GM19238 (cell line): ENCODE results near the gene DNAI2.
A peak's percentile ranks its signal among the peaks of the same experiment; 100 is the strongest.

Source experiments
- DNase-seq: peaks from one replicate; pipeline ENCODE4 v3.0.0; 2011; ENCODE audit warnings: low spot score; ENCODE audit not compliant: insufficient read length

Gene DNAI2, protein sequence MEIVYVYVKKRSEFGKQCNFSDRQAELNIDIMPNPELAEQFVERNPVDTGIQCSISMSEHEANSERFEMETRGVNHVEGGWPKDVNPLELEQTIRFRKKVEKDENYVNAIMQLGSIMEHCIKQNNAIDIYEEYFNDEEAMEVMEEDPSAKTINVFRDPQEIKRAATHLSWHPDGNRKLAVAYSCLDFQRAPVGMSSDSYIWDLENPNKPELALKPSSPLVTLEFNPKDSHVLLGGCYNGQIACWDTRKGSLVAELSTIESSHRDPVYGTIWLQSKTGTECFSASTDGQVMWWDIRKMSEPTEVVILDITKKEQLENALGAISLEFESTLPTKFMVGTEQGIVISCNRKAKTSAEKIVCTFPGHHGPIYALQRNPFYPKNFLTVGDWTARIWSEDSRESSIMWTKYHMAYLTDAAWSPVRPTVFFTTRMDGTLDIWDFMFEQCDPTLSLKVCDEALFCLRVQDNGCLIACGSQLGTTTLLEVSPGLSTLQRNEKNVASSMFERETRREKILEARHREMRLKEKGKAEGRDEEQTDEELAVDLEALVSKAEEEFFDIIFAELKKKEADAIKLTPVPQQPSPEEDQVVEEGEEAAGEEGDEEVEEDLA

DNA sequence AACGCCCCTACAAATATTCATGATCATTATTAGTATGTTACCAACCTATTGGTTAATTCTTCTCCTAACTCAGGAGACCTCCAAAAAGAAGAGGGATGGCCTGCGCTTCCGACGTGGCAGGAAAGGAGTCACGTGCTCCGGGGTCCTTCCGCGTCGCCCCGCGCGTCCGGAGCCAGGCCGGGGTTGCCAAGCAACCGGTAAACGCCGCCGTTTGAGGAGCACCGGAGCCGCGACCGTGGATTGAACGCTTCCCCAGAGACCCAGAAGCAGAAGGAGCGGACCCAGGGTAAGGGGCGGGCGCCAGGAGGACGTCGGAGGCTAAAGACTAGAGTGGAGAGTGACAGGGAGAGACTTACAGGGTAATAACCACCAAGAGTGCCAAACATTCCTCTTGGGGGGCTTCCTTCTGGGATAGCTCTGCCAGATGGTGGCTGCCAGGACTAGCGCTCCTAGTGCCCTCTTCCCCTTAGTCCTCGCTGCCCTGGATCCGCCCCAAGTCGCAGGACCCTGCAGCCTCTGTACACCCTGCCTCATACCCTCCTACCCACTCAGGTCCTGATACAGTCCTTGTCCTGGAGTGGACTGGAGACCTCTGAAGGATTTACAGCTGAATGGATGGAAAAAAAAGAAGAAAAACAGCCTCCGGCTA lies at the start of gene DNAI2:
Gene DNAI2 (plus strand): TSS at position 175 of the 649 bp plus-strand sequence. CDS start 7,584 bp downstream, outside the sequence.
- DNase-seq: peak; percentile 35

DNA sequence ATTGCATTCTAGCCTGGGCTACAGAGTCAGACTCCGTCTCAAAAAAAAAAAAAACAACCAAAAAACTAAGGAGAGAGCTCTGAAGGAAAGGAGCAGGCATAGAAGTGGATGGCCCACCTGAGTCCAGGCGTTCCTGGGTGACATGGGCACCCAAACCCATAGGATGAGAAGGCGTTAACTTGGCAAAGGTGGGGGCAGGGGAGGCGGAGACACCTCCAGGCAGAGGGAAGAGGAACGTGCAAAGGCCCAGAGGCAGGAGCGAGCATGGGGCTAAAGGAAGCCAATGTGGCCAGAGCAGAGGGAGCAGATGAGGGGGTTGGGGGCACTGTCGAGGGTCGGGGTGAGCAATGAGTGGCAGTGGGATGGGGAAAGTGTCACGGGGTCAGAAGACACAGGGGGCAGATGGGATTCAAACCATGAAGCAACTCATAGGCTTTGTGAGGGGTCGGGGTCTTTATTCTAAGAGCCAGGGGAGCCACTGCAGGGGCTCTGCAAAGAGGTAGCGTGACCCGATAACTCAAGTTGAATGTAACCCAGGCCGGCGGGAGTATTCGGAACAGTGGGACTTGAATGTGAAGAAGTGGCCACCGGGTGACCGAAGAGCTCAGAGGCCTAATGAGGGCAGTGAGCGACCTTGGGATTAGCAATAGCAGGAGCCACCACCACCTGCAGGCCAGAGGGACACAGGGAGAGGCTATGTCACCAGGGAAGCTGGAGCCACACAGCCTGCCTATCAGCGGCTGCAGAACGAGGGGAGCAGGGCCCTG lies 48.9 kb upstream of the DNAI2 start:
- no peak for DNase-seq

DNA sequence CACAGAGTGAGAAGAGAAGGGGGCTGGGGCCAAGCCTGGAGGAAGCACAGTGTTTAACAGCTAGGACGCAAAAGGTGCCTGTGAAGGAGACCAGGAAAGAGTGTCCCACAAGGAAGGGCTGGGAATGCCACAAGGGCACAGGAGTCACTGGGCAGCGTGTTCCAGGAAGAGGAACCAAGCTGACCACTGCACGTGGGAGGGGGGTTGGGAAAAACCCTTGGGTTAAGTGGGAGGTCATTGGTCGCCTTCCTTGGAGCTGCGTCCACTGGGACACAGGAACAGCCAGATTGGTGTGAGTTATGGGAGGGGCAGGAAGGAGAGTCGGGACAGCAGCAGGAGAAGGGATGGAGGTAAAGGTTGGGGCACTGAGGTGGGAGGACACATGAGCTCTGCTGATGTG lies 47.8 kb upstream of the DNAI2 start:
- DNase-seq: no peak

DNA sequence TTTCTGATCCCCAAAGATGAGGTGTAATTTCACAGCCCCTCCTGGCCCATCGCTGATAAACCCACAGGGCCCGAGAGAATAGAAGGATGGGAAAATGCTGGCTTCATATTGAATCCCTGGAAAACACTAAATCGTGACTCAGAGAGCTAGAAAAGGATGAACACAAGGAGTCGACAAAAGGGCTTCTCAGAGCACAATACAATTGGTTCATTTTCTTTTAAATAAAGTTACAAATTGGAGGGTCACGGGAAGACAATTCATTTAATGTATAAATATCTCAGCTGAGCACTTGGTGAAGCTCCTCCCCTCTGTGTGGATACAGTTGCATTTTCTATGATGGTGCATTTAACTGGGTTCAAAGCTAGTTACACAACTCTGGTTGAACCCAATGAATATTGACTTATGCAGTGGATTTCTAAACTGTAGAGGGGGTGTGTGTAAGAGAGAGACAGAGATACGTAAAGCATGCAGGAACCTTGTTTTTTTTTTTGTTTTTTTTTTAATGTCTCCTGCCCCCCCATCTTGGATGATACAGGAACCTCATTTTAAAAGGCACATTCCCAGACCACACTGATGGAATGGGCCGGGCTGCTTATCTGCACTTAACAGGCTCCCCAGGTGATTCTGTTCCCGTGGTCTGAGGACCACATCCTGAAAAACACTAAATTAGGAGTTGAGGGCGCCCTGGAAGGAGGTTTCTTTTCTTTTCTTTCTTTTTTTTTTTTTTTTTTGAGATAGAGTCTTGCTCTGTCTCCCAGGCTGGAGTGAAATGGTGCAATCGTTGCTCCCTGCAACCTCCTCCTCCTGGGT lies 46.6 kb upstream of the DNAI2 start:
- DNase-seq: no peak

DNA sequence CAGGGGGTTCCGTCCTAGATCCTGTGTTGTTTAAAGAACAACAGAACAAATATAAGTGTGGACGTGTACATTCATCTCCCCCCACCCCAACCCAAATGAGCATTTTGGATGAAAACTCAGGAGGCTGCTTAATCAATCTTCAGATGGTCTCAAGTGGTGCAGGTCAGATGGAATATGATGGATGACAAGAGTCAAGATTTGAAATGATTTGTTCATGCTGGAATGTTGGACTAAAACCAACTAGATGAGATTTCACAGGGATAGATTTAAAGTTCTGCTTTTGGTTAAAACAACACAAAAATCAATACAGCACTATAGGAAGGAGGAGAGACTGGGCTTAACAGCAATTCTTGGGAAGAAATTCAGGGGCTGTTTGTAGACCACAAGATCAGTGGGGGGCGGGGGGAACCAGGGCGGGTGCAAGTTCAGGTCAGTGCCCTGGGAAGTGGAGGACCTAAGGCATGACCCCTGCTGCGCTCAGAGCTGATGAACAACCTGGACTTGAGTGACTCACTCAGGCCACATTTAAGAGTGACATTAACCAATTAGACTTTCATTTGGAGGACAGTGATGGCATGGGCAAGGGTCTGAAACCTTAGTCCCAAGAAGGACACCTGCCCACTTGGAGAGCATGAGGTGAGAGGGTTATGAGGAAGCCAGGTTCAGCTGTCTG lies 45.6 kb upstream of the DNAI2 start:
- DNase-seq: no peak

DNA sequence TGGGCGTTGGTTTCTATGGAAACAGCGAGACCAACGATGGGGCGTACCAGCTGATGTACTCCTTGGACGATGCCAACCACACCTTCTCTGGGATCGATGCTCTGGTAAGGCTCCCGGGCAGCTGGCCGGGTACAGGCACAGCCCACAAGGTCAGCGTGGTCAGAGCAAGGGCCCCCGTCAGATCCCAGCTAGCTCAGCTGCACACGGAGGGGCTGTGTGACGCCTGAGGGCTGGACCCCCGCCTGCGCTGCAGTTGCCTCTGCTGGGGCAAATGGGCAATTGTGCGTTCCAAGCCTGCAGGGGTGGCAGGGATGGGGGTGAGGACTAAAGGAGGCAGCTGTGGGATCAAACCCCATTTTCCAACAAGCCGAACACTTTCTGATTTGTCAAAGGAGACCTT lies 43.1 kb upstream of the DNAI2 start:
- DNase-seq: no peak

DNA sequence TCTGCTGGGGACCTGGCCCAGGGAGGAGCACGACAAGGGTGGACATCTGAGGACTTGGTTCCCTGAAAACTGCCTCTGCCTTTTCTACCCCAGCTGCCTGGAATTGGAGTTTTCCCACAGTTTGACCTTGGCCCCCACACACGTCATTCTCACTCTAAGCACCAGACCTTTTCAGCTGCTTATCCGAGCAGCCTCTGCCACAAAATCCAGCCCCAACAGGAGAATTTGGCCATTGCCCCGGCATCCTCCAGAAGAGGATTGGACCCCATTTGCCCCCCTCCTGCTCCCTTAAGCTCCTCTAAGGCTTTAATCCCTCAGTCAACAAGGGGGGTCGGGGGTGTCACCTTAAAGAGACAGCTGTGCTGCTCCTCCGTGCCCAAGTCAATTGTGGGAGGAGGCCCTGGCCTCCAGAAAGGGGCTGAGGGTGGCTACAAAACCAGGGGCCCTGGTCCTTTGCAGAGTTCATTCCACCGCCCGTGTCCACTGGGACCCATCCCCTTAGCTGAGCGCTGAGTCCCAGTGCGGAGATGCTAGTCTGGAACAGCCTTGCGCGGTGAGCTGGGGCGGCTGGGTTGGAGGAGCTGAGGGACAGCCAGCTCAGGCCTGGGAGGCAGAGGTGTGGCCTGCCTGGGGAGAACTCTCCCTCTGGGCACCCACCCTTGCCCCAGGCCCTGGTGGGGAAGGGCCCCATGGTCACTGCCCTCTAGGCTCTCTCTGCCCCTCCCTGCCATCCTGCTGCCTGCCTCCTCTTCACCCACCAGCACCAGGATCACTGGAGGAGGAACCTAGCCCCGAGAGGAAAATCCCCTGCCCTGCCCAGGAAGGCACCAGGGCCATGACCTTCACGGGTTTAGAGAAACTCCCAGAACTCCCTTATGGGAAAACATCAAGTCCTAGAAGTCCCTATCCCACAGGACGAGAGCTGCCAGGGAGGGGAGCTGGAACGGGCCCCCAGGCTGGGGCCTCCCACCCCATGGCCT lies 41.8 kb upstream of the DNAI2 start:
- DNase-seq: no peak

DNA sequence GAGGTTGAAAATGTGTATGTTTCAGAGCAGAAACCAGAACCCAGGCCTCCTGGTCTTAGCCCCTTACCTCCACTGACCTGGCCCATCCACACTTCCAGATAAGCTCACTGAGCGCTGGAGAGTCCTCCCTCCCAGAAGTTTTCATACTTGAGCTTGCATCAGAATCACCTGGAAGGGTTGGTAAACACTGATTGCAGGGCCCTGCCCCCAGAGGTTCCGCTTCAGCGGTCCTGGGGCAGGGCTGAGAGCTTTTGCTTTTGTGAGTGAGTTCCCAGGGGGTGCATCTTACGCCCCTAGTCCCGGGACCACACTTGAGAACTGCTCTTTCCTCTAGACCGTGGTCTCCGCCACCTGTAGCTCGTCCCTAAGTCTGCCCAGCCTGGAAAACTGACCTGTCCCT lies 40.1 kb upstream of the DNAI2 start:
- no peak for DNase-seq

DNA sequence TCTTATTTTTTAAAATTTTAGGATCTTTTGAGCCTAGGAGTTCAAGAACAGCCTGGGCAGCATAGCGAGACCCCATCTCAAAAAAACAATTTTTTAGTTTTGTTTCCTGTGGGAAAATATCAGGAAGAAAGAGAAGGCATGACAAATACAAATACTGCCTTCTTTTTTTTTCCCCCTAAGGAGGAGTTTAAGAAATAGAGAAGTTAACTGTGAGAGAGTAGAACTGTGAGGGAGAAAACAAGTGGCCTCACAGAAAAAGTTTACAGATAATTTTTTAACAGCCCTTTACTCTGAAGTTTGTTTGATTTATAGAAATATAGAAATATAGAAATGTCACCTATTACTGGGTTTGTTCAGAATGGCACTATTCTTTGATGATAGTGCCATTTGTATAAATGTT lies 39.5 kb upstream of the DNAI2 start:
- DNase-seq: no peak

DNA sequence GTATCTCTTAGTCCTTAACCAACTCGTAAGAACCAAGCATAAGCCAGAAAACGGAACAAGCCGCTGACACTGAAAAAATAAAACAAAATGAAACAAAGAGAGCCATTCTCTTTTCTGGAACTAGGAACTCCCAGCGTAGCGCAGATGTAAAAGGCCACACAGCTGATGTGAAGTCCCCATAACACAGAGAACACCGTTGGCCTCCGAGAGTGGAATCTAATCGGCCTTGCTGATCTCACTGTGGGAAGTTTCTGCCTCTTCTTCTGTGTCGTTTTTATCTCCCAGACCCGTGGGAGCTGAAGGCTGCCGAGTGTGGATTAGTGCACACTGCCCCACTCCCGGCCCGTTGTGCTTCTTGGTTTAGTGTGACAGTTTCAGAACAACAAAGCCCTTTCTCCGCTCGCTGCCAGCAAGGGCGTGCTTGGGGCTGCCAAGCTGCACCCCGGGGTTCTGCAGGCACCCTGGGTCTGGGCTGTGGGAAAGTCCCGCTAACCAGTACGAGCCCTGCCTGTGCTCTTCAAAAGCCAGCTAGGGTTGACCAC lies 38.9 kb upstream of the DNAI2 start:
- DNase-seq: peak; percentile 47

DNA sequence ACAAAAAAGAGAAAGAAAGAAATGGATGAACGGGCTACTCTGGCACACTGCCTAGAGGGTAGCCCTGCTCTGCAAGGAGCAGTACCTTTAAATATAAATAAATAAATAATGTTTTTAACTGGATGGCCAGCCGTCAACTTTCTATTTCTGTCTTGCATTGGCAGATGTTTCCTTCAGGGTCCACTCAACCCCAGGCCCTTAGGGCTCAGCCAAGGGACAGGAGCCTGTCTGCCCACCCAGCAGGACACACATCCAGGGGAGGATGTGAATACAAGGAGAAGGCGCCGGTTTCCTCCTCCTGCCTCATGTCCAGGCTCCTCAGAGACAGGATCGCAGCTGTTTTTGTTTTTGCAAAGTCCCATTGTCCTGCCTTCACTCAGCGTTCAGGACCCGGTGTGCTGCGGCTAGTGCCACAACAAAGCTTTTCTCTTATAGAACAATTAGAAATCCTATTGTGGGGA lies 38.1 kb upstream of the DNAI2 start:
- no peak for DNase-seq

DNA sequence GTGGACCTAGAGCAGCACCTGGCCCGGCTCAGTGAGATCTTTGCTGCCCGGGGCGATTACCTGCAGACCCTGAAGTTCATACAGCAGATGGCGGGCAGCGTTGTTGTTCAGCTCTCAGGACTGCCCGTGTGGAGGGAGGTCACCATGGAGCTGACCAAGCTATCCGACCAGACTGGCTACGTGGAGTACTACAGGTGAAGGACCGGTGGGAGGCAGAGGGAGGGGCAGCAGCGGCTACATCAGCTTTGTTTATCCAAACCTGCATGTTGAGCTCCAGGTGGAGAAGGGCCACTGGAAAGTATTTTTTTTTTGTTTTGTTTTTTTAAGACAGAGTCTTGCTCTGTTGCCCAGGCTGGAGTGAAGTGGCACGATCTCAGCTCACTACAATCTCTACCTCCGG lies 36.7 kb upstream of the DNAI2 start:
- no peak for DNase-seq

DNA sequence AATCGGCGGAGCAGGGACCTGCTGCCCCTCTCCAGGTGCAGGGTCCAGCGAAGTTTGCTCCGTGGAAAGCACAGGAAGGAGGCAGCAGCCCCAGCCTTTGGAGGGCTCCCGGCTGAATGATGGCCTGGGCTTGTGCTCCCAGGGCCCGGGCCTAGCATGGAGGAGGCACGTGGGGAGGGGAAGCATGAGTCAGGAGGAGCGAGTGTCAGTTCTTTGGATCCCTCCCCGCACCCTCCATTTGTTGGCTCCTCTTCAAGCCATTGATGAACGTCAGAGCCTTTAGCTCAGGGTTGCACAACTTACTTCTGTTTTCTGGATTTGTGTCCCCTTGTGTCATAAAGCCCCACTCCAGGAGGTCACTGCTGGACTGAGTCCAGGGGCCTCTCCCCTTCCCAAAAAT lies 34.9 kb upstream of the DNAI2 start:
- no peak for DNase-seq

DNA sequence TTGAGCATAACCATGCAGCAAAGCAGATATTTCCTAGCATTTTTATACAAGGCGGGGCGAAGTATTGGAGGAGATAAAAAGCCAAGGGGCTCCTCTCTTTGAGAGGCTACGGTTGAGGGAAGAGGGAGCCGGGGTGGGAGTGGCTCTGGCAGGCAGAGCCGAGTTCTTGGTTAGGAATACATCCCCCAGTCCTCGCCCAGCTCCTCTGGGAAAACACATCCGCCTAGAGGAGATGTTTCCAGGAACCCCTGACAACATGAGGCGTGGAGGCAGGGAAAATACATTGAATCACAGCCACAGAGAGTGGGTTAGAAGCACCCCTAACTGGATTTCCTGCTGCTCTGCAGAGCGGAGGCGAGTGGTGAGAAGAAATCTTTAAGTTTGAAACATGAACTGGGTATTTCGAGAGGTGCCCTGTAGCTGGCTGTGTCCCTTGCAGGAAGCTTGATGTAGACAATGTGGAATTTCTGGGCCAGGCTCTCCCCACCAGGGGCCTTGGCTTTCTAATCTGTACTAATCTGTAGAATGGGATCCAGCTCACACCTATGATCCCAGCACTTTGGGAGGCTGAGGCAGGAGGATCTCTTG lies 33.3 kb upstream of the DNAI2 start:
- no peak for DNase-seq

DNA sequence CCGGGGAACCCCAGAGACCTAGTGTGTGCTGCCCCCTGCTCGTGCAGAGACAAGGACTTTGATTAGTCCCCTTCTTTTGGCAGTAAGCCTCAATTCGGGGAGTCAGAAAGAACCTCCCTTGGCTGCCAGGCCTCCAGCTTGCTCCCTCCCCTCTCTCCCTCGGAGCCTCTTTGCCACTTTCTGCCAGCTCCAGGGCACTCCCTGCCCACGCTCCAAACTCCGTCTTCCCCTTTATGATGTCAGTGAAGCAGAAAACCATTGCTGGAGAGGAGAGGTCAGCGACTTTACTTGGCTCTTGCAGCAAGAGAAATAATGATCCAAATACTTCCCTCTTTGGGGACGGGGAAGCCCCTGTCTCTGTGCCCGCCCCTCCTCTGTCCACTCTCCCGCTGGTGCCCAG lies 32.6 kb upstream of the DNAI2 start:
- no peak for DNase-seq

DNA sequence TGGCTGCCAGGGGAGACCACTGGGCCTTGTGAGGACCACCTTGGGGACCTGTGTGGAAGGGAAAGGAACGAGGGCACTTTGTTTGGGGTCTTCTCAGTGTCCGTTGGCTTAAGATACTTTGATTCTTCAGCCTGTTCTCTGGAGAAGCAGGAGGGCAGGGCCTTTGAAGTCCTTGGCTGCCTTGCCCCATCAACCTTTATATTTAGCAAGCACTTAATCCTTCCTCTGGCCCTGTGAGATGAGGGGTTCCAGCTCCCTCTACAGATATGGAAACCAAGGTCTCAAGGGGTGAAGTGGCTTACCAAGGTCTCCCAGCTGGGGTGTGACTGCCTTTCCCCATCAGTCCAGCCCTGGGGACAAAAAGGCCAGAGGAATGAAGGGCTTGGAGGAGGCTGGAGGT lies 32.2 kb upstream of the DNAI2 start:
- no peak for DNase-seq

DNA sequence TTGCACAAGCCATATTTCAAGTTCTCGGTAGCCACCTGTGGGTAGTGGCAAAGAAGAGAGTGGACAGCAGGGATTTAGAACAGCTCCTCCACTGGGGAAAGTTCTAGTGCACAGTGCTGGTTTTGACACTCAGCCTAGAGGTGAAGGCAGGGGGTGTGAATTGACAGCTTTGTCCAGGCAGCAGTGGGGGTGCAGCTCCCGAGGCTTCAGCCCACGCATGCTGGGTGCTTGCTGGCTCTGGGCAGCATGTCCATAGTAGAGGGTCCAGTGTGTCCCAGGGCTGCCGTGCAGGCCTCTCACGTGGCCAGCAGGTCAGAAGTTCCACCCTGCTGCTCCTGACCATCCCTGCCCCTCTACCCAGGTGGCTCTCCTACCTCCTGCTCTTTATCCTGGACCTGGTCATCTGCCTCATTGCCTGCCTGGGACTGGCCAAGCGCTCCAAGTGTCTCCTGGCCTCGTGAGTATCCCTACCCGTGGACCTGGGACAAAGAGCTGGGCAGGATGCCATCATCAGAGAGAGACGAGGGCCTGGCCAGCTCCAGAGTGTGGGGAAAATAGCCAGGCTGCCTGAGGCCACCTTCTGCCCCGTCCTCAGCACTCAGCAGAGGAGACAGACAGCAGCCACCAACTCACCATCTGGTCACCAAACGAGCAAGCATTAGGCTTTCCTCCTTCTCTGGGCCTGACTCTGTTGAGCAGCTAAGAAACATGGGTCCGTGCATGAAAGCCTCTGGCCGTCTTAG lies 30.9 kb upstream of the DNAI2 start:
- DNase-seq: no peak

DNA sequence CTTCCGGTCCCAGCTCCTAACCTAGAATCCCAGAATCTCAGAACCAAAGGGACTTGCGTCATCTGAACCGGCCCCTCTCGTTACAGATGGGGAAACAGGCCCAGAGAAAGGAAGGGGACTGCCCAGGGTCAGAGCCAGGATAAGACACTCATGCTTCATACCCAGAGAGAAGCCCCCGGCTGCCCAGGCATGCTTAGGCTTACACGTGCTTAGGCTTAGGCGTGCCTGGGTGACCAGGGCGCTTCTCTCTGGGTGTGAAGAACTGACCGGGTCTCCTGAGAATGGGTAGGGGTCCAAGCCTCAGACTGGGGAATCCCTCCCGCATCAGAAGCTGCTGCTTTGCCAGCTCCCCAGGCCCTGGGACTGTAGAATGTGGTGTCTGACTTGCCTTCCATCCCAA lies 29.9 kb upstream of the DNAI2 start:
- no peak for DNase-seq
